Rectal smooth muscle tissue (tissue), 1 donor: ENCODE measurements around the gene NCKAP5.
"Not testable (repeated sequence)": the region's sequence is repeated elsewhere in the genome, so short reads cannot be mapped to it uniquely, and the experiment has no call there.

Experiments
- H3K27ac ChIP-seq: one replicate; pipeline ENCODE4 v1.7.0; 2013; ENCODE audit warnings: low read depth, low read length, inconsistent platforms
- H3K27me3 ChIP-seq: one replicate; pipeline ENCODE4 v1.7.0; 2013; ENCODE audit warnings: low read length; ENCODE audit not compliant: control insufficient read depth, insufficient read depth
- H3K36me3 ChIP-seq: one replicate; pipeline ENCODE4 v1.7.0; 2013; ENCODE audit warnings: low read length; ENCODE audit not compliant: control insufficient read depth, insufficient read depth
- H3K4me1 ChIP-seq: one replicate; pipeline ENCODE4 v1.7.0; 2013; ENCODE audit warnings: low read length; ENCODE audit not compliant: control insufficient read depth, insufficient read depth
- H3K4me3 ChIP-seq: one replicate; pipeline ENCODE4 v1.7.0; 2013; ENCODE audit warnings: low read length
- H3K9ac ChIP-seq: one replicate; pipeline ENCODE4 v1.7.0; 2013; ENCODE audit warnings: low read length

NCKAP5 gene

DNA sequence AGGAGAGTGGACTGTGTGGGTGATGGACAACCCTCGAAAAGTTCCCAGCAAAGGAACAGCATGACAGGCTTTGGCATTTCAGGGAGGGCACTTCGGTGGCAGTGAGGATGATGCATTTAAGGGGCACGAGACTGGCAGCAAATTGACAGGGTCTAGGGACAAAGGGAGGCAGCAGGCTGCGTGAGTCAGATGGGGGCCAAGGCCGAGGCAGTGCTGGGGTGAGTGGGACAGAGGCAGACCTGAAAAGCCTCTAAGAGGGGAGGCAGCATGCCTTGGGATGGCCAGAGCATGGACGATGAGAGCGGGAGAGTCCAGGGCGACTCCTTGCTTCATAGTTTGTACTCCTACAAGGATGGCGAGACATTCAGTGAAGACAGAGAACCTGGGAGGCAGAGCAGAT, 848.8 kb downstream of the NCKAP5 start:
- no peaks in the 10 kb centered on the region for H3K36me3 ChIP-seq
- no peak overlapping the region for H3K27ac ChIP-seq
- no peaks in the 10 kb centered on the region for H3K4me1 ChIP-seq
- H3K9ac ChIP-seq, result no peak overlapping the region
- H3K27me3 ChIP-seq, result no peaks in the 10 kb centered on the region
- no peak overlapping the region for H3K4me3 ChIP-seq

DNA sequence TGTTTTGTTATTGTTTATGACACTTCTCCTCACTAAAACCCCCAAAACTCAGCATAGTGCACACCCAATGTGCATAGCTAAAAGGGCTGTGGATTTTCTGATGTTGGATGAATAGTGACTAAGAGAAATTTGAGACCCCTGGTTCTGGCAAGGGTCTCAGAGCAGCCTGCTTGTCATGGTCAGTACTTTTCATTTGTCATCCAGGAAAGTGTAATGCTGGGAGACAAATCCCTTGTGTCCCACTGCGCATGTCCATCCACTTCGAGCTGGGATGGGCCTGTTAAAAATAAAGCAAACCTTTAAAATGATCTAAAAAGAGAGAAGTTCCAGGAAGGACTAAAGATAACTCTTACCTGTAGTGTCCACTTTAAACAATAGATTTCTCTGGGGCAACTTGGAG, 851.3 kb downstream of the NCKAP5 start:
- Histone ChIP-seq H3K36me3 (no peaks in the 10 kb centered on the region), H3K9ac (no peak overlapping the region), H3K4me3 (no peak overlapping the region), H3K27ac (no peak overlapping the region), H3K4me1 (no peaks in the 10 kb centered on the region), H3K27me3 (no peaks in the 10 kb centered on the region)

DNA sequence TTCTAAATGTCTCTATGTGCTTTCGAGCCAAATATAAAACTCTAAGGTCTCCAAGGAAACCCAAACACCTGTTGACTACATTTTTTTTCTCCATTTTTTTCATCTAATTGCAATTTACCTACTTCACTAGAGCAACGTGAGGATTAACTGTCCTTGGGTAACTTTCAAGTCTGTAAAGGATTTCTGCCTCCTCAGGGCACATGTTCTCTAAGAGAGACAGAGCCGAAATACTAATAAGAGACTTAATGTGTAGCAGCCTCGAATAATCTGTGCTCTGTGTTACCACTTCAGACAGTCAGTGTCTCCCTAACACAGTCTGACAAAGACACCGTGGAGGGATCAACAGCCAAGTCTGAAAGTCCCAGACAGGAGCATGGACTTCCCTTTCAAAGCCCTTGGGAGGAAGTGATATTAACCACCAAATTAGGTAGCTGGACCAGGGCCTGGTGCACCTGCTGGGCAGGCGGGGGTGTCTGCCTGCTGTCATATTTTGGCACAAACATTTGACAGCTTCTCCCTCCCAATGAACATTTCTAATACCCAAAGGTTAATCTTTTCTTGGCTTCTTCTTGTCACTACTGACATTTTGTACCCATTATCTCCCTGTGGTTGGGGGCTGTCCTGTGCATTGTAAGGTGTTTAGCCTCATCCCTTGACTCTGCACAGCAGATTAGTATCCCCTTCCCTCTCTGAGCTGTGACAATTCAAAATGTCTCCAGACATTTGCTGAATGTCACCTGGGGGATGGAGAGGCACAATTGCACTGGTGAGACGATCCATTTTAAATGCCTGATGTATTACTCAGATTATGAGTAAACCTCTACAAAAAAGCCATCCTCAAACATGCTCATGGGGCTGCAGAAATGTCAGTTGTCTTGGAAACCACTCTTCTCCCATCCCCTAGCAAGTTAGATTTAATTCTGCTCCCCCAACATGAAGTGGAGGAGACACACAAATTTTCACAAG, 852.6 kb downstream of the NCKAP5 start:
- Histone ChIP-seq H3K27ac (no peak overlapping the region), H3K27me3 (no peaks in the 10 kb centered on the region), H3K9ac (no peak overlapping the region), H3K36me3 (no peaks in the 10 kb centered on the region), H3K4me3 (no peak overlapping the region), H3K4me1 (no peaks in the 10 kb centered on the region)

DNA sequence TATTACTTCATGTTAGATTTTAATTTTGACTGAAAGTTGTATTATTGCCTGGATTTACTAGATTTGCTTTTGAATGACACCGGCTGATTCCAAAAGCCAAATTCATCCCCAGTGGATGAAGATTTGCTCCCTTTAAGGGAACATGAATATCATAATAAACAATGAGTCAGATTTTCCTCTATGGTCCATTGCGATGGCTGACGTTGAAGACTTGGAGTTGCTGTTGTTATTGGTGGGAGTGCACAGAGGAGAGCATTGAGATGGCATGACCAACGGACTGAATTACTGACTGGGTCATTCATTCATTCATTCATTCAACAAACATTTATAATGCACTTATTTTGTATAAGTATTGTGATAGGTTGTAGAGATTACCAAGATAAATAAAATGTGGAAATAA, 864.9 kb downstream of the NCKAP5 start:
- Histone ChIP-seq H3K4me3 (no peak overlapping the region), H3K36me3 (no peaks in the 10 kb centered on the region), H3K27ac (no peak overlapping the region), H3K27me3 (no peaks in the 10 kb centered on the region), H3K4me1 (no peaks in the 10 kb centered on the region), H3K9ac (no peak overlapping the region)

DNA sequence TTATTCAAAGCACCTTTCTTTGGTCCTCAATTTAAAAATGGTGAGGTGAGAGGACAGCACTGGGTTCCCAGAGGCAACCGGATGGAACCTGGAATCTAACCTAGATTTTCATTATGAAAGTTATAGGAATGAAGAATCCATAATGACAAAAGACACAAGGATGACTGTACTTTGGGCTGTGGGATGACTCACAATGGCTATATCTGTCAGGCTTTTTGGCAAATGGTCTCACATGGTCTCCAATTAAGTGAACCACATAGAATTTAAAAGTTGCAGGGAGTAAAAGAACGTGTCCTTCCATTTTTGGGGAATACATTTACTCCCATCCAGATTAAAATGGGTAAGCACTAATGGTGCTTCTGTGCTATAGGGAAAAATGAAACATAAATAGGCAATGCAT, 866.5 kb downstream of the NCKAP5 start:
- no peaks in the 10 kb centered on the region for H3K36me3 ChIP-seq
- H3K9ac ChIP-seq, result no peak overlapping the region
- H3K4me1 ChIP-seq, result no peaks in the 10 kb centered on the region
- no peak overlapping the region for H3K27ac ChIP-seq
- no peak overlapping the region for H3K4me3 ChIP-seq
- H3K27me3 ChIP-seq, result no peaks in the 10 kb centered on the region

DNA sequence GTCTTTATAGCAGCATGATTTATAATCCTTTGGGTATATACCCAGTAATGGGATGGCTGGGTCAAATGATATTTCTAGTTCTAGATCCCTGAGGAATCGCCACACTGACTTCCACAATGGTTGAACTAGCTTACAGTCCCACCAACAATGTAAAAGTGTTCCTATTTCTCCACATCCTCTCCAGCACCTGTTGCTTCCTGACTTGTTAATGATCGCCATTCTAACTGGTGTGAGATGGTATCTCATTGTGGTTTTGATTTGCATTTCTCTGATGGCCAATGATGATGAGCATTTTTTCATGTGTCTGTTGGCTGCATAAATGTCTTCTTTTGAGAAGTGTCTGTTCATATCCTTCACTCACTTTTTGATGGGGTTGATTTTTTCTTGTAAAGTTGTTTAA, 868.5 kb downstream of the NCKAP5 start:
- not testable (repeated sequence) for H3K4me3 ChIP-seq, H3K36me3 ChIP-seq, H3K27me3 ChIP-seq, H3K4me1 ChIP-seq, H3K27ac ChIP-seq, H3K9ac ChIP-seq

DNA sequence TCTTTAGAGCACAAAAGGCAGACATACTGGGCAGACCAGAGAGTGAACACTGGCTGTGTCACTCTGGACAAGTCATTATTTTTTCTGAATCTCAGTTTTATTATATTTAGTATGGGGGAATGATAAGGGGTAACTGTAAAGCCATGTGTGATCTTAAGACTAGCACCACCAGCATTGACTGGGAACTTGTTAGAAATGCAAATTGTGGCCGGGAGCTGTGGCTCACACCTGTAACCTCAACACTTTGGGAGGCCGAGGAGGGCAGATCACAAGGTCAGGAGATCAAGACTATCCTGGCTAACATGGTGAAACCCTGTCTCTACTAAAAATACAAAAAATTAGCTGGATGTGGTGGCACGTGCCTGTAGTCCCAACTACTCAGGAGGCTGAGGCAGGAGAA, 869.9 kb downstream of the NCKAP5 start:
- not testable (repeated sequence) for H3K4me1 ChIP-seq, H3K4me3 ChIP-seq, H3K9ac ChIP-seq, H3K36me3 ChIP-seq, H3K27ac ChIP-seq, H3K27me3 ChIP-seq

DNA sequence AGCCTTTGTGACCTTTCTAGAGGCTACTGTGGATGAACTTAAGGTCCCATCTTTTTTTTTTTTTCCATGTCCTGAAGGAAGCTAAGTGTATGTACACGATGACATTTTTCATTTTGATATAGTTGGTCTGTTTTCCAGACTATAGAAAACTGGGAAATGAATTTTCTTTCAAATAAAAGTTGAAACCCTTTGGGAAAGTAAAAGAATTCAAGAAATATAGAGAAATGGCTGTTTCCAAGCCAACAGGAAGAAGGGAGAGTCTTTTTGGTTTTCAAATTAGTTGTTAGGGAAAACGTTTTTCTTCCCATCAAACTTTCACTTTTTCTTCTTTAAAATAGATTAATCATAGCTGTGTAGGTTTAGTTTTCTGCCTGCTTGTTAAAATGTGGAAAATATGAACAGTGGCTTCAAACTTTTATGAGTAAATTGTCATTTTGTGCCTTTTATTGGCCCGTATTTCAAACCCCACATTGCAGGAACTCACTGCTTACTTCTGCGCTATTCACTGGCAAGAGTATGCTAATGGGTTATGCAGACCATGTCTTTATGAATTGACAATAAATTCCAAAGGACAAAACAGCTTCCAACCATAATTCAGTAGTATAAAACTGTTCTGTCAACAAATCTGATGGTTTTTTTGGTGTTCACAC, 870.6 kb downstream of the NCKAP5 start:
- H3K27me3 ChIP-seq, result no peaks in the 10 kb centered on the region
- H3K4me3 ChIP-seq, result no peak overlapping the region
- H3K9ac ChIP-seq, result no peak overlapping the region
- H3K36me3 ChIP-seq, result no peaks in the 10 kb centered on the region
- H3K27ac ChIP-seq, result no peak overlapping the region
- H3K4me1 ChIP-seq, result no peaks in the 10 kb centered on the region

DNA sequence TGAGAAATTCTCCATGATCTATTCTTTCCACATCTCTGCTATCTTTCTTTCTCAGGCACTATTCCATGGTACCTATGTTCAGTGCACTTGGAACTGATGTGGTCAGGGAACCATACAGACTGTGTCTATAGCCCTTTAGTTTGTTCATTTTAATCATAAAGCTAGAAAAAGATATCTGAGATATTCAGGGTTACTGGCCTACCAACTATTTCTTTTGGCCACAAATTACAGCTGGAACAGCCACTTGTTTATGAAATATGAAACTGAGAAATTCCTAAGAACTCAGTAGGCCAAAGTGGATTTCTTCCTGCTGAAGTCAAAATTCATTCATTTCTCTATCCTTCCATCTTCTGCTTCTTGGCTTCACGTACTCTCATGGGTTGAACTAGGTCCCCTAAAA, 875.4 kb downstream of the NCKAP5 start:
- H3K4me1 ChIP-seq, result no peaks in the 10 kb centered on the region
- no peak overlapping the region for H3K9ac ChIP-seq
- H3K4me3 ChIP-seq, result no peak overlapping the region
- H3K36me3 ChIP-seq, result no peaks in the 10 kb centered on the region
- H3K27me3 ChIP-seq, result no peaks in the 10 kb centered on the region
- no peak overlapping the region for H3K27ac ChIP-seq

DNA sequence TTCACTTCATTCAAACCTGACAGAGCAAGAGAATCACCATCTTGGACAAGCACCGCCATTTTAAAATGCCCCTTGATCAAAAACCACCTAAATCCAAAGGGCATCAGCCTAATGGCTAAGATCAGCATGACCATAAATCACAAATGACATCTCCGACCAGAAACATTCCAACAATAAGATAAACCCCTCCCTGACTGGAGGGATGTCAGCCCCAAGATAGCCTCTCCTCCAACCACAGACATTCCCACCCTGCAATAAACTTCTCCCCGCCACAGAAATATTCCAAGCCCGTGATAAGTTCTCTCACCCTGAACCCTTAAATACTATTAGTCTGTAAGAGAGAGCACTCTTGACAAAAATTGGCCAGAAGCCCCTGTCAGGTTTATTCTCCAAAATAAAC, 876.7 kb downstream of the NCKAP5 start:
- Histone ChIP-seq H3K4me1 (no peaks in the 10 kb centered on the region), H3K27me3 (no peaks in the 10 kb centered on the region), H3K36me3 (no peaks in the 10 kb centered on the region), H3K4me3 (no peak overlapping the region), H3K9ac (no peak overlapping the region), H3K27ac (no peak overlapping the region)

DNA sequence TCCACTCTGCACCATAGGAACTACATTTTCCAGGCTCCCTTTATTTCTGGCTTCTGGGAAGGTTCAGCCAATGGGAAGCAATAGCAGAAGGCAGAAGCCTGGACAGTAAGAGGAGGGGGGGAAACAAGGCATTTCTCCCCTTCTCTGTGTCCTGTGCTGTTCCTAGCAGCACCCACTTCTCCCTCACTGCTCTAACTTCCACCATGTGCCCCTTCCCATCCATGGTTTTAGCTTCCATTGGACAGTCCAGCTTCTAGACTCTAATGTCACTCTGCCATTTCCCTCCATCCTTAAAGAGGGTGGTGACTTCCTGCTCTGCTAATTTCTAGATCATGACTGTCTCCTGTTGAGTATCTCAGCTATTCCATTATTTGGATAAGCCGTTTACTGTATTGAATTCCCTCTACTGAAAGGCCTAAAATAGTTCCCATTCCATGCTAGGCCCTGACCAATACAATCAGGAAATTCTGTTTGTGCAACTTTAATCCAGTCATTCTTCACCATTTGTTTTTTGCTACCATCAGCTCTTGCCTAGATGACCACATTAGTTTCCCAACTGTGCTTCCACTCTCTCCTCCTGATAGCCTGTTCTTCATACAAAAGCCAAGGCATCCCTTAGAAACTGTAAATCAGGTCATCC, 877.5 kb downstream of the NCKAP5 start:
- H3K36me3 ChIP-seq, result no peaks in the 10 kb centered on the region
- no peaks in the 10 kb centered on the region for H3K27me3 ChIP-seq
- H3K27ac ChIP-seq, result no peak overlapping the region
- no peak overlapping the region for H3K9ac ChIP-seq
- no peaks in the 10 kb centered on the region for H3K4me1 ChIP-seq
- no peak overlapping the region for H3K4me3 ChIP-seq

DNA sequence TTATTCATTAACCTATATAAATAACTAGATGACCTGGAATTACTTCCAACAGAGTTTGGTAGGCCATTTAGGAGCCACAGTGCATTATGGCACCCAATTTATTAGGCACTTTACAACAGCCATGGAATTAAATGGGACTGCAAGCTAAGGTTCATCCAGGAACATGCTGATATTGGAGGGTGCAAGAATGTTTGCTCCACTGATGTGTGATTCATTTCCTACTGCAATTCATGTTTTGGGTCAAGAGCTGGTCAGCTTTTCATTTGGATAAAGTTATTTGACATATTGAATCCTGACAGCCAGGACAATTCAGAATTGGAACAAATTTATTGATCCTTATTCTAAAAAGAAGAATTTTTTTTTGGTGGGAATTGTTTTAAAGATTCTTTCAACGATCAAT, 886.5 kb downstream of the NCKAP5 start:
- no peak overlapping the region for H3K27ac ChIP-seq
- H3K4me1 ChIP-seq, result no peaks in the 10 kb centered on the region
- H3K36me3 ChIP-seq, result no peaks in the 10 kb centered on the region
- H3K9ac ChIP-seq, result no peak overlapping the region
- no peaks in the 10 kb centered on the region for H3K27me3 ChIP-seq
- no peak overlapping the region for H3K4me3 ChIP-seq
